Fibroblast of villous mesenchyme (primary cell): ENCODE results near the gene HMBS. TPM values are rescaled to one million over a fixed set of nuclear protein-coding genes. Genes with fewer than 3 reads are reported as not detected.
"Not testable (repeated sequence)": the region's sequence is repeated elsewhere in the genome, so short reads cannot be mapped to it uniquely, and the experiment has no call there.

ENCODE experiments used
- DNase-seq: peaks from one replicate; pipeline ENCODE4 v3.0.0-alpha.2; 2010; ENCODE audit warnings: low read depth
- H3K4me3 ChIP-seq: 2 replicates; pipeline ENCODE4 v1.5.1; 2011; ENCODE audit warnings: low read depth, mild to moderate bottlenecking, low read length
- total RNA-seq: library from RNA; depleted of rRNA; stranded (reverse); fragments of >200 nt; gene quantifications from 2 replicates; pipeline ENCODE4 v1.2.3, GENCODE V29; 2012
- TF ChIP-seq, protein P1 (sequence below): IDR thresholded peaks from 2 replicates; pipeline ENCODE4 v1.5.1; 2012; ENCODE audit warnings: low read depth, mild to moderate bottlenecking, low read length; ENCODE audit not compliant: insufficient read depth

Gene HMBS
- total RNA-seq, 1 donor: 11.2 TPM

DNA sequence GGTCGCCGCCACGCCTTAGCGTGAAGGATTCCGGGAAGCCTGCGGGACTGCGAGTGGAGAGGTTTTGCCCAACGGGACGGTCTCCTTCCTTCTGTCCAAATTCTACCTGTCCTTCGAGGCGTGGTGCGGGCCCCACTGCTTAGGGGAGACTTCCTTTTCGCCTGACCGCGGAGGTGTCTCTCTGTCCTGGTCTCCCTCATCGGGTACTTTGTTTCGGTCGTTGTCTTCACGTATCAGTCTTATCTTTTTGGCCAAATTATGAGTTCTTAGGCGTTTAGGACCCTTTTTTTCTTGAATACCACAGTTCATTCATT lies 37.1 kb downstream of the HMBS start:
- TF ChIP-seq, protein P1, sequence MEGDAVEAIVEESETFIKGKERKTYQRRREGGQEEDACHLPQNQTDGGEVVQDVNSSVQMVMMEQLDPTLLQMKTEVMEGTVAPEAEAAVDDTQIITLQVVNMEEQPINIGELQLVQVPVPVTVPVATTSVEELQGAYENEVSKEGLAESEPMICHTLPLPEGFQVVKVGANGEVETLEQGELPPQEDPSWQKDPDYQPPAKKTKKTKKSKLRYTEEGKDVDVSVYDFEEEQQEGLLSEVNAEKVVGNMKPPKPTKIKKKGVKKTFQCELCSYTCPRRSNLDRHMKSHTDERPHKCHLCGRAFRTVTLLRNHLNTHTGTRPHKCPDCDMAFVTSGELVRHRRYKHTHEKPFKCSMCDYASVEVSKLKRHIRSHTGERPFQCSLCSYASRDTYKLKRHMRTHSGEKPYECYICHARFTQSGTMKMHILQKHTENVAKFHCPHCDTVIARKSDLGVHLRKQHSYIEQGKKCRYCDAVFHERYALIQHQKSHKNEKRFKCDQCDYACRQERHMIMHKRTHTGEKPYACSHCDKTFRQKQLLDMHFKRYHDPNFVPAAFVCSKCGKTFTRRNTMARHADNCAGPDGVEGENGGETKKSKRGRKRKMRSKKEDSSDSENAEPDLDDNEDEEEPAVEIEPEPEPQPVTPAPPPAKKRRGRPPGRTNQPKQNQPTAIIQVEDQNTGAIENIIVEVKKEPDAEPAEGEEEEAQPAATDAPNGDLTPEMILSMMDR: no peak
- peak overlapping the region; percentile 98 for H3K4me3 ChIP-seq
- DNase-seq: no peak

DNA sequence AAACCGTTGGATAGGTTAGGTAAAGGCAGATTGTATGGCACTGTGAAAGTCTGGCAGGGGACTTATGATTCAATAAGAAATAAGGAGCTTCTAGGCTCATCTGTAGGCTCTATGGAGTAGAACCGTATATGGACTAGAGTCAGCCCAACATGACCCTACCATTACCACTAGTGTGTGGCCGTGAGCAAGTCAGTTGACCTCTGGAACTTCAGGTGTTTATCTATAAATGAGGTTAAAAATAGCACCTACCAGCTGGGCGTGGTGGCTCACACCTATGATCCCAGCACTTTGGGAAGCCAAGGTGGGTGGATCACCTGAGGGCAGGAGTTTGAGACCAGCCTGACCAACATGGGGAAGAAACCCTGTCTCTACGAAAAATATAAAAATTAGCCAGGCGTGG lies 41.1 kb downstream of the HMBS start:
- TF ChIP-seq, protein P1: no peak
- no peak overlapping the region for H3K4me3 ChIP-seq
- DNase-seq: no peak

DNA sequence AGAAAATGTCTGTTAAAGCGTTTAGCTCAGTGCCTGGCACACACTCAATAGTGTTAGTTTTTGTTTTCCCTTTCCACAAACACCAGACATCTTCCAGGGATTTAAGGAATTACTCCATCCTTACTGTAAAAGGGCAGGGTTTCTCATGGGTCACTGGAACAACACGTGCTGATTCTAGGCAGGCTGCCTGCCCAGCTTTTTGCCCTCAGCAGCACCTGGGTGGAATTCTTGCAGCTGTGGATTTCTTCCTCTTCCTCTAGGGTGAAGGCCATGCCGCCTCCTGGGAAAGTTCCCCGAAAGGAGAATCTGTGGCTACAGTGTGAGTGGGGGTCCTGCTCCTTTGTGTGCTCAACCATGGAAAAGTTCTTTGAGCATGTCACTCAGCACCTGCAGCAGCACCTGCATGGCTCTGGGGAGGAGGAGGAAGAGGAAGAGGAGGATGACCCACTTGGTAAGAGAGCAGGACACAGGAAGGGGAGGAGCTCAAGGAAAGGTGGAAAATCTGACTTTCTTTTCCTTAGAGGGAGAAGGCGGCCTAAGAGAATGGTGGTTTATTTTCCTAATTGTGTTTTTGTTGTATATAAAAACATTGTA lies 42.1 kb downstream of the HMBS start:
- TF ChIP-seq, protein P1: no peak
- peak; percentile 43 for DNase-seq
- H3K4me3 ChIP-seq: no peak overlapping the region

DNA sequence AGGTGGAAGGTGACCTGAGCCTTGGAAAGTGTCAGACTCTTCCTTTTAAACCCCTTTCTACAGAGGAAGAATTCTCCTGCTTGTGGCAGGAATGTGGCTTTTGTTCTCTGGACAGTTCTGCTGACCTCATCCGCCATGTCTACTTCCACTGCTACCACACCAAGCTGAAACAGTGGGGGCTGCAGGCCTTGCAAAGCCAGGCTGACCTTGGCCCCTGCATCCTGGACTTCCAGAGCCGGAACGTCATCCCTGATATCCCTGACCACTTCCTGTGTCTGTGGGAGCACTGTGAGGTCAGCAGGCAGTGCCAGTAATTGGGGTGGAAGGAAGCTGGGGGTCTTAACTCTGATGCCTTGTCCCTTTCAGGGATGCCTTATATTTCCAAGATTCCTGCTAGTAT lies 46.0 kb downstream of the HMBS start:
- TF ChIP-seq, protein P1: peak; percentile 14
- DNase-seq: peak; percentile 68

DNA sequence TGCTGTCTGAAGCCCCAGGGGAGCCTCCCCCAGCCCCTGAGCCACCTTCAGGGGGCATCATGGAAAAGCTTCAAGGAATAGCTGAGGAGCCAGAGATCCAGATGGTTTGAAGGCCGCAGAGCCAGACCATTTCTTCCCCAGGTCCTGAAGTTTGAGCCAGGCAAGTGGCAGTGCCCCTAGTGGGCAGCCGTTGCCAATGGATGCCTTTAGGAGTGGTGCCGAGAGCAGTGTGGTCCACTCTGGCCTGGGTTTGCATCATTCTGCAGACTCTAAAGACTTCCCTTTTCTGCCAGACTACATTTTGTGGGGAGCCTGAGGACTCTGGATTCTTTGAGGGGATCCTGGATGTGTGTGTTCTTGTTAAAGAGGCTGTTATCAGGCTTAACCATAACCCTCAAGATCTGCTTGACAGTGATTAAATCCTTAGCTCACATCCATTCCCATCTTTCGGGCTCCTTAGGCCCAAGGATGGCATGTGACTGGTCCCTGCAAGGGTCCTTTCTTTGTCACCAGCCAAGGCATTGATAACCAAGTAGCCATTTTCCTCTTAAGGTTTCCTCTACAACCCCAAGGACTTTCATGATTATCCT lies 49.8 kb downstream of the HMBS start:
- H3K4me3 ChIP-seq: no peak overlapping the region
- TF ChIP-seq, protein P1: peak; percentile 54
- DNase-seq: no peak

More for the DNA sequence above, 46.0 kb downstream of the HMBS start:
- no peak overlapping the region for H3K4me3 ChIP-seq

GRCh38 chr11:119139276-119139675 lies 54.6 kb downstream of the HMBS start:
- DNase-seq, H3K4me3 ChIP-seq: not testable (repeated sequence)

Other genes with a start within 250 kb of the HMBS start
- not detected in 2 replicates for gene CXCR5, start 201.0 kb upstream of the HMBS start, total RNA-seq
- 28.9 and 29.0 TPM in 2 replicates for gene BCL9L, start 159.0 kb upstream of the HMBS start, total RNA-seq
- gene UPK2, start 128.6 kb upstream of the HMBS start, total RNA-seq: not detected in 2 replicates
- gene FOXR1, start 113.1 kb upstream of the HMBS start, total RNA-seq: not detected in 2 replicates
- gene CENATAC, start 86.7 kb upstream of the HMBS start, total RNA-seq: 34.5 and 42.8 TPM in 2 replicates
- gene RPS25, start 66.5 kb upstream of the HMBS start, total RNA-seq: 886 and 914 TPM in 2 replicates
- 55.4 and 94.6 TPM in 2 replicates for gene TRAPPC4, start 66.1 kb upstream of the HMBS start, total RNA-seq
- gene SLC37A4, start 54.0 kb upstream of the HMBS start, total RNA-seq: 9.5 and 13.2 TPM in 2 replicates
- gene HYOU1, start 27.7 kb upstream of the HMBS start, total RNA-seq: 155 and 174 TPM in 2 replicates
- gene VPS11, start 17.1 kb upstream of the HMBS start, total RNA-seq: 24.2 and 24.6 TPM in 2 replicates
- 21.3 and 29.4 TPM in 2 replicates for gene DPAGT1, start 17.0 kb downstream of the HMBS start, total RNA-seq
- 4.5 and 5.6 TPM in 2 replicates for gene C2CD2L, start 22.5 kb downstream of the HMBS start, total RNA-seq
- gene HINFP, start 36.7 kb downstream of the HMBS start, total RNA-seq: 18.6 and 20.3 TPM in 2 replicates
- under 0.01 and 0.86 TPM in 2 replicates for gene ABCG4, start 64.2 kb downstream of the HMBS start, total RNA-seq
- gene NLRX1, start 83.8 kb downstream of the HMBS start, total RNA-seq: 16.4 and 17.7 TPM in 2 replicates
- gene NHERF4, start 100.6 kb downstream of the HMBS start, total RNA-seq: not detected in 2 replicates
- 13.2 and 20.7 TPM in 2 replicates for gene CBL, start 121.5 kb downstream of the HMBS start, total RNA-seq
- gene MCAM, start 232.2 kb downstream of the HMBS start, total RNA-seq: 77.3 and 86.4 TPM in 2 replicates
- gene RNF26, start 249.6 kb downstream of the HMBS start, total RNA-seq: 5.2 and 5.8 TPM in 2 replicates